Measurements from ENCODE around the gene CLP1.
"Not testable (repeated sequence)": the region's sequence is repeated elsewhere in the genome, so short reads cannot be mapped to it uniquely, and the experiment has no call there.

CLP1 gene

GRCh38 chr11:57641011-57641807 is 16.4 kb upstream of the CLP1 start:
- no peak for DNase-seq (ENCODE audit: low read depth in 3 of 3)

- DNase-seq (ENCODE audit: low read depth in 3 of 3), result no peak
Observed at GRCh38 chr11:57643802-57644201, 13.8 kb upstream of the CLP1 start.

DNA sequence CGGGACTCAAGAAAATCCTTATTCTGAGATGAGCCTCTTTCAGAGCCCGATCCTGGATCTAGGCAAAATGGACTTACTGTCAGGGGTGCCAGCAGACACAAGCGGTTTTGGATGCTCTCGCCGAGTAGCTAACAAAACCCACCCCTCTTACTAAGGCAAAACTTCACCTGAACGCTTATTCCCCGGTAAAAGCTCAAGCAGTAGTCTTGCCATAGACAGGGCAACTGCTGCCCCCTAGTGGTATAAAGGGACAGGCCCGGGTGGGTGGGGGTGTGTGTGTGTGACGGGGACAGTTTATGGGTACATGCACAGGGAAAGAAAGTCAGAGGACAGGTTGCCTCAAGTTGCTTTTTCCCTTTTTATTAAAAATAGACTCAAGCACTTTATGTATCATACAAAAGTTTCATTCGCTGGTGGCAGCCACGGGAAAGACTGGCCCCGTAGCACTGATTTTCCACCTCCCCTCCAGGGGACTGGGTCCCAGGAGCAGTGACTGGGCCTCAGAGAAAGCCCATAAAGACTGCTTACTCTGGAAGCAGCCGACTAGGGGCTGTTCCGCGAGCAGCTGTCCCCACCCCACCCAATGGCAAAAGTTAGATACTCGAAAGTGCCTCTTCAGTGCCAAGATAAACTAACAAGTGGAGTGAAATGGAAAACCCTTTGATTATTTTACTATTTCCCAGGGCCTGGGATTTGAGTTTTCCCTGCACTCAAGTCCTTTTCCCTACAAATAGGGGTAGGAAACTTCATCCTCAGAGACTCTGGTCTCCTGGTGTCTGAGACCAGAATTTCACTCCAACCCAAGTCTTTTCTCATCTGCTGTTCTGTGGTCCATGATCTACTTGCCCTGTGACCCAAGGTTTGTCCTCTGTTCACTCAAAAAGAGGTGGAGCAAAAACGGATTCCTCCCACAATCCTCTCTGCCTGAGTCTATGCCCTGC is 12.5 kb upstream of the CLP1 start:
- peak; percentile 64 to 85 (median 77) for DNase-seq (ENCODE audit: low read depth in 3 of 3)

- no peak for DNase-seq (ENCODE audit: low read depth in 3 of 3)
Observed at GRCh38 chr11:57645689-57646085, 11.9 kb upstream of the CLP1 start.

GRCh38 chr11:57646194-57646798 is 11.3 kb upstream of the CLP1 start:
- no peak for DNase-seq (ENCODE audit: low read depth in 3 of 3)

GRCh38 chr11:57646799-57647303 is 10.7 kb upstream of the CLP1 start:
- no peak for DNase-seq (ENCODE audit: low read depth in 3 of 3)

DNA sequence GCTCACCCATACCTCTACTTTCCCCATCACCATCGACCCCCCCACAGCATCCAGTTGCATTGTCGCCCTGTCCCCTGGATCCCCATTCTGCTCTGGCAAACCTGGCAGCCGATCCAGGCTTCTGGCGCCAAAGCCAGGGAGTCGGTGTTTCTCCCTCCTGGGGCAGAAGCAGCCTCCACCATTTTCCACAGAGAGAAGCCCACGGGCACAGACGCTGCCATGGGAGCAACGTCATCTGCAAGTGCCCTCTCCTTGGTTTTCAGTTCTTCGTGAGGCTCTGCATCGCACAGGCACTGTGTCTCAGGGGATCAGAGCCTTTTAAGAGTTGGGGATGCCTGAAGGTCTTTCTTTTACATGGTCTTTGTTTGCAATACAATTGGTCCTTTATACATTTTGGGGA is 10.2 kb upstream of the CLP1 start:
- no peak for DNase-seq (ENCODE audit: low read depth in 3 of 3)

- no peak for DNase-seq (ENCODE audit: low read depth in 3 of 3)
Observed at GRCh38 chr11:57647960-57648800, 9.4 kb upstream of the CLP1 start.

DNA sequence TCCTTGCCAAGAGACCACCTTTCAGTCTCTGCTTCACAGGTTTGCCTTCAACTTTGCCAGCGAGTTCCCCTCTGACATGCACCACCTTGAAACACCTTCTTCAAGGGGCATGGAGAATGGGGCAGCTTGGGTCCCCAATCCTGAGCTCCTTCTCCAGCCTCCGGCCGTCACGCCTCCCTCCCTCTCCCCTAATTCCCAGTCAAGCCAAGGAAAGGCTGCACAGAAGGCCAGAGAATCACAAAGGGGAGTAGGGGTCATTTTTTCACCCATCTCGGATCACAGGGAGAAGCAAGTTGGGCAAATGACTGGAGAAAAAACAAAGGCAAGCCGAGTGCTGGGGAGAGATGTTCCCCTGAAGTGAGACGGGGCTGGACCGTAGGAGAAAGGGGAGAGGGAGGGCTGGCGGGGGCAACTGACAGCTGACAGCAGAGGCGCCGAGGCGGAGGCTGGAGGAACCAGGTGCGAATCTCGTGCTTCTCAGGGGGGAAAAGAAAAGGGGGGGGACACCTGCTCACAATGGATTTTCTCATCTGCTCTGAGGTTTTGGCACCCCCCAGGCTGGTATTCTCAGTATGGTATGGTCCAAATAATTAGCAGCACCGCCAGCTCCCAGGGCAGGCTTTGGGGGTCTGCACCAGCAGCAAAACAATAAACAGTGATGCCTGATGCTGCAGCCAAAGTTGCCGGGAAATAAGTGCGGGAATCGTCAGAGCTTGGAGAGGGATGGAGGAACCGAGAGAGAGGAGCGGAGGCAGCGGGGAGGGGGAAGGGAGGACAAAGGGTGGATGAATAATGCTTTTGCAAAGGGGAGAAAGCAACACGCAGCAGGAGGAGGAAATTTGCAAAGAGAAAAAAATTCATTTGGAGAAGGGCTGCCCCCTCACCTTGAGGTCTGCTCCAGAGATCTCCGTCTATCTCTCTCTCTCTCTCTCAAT is 8.5 kb upstream of the CLP1 start:
- no peak for DNase-seq (ENCODE audit: low read depth in 3 of 3)

DNA sequence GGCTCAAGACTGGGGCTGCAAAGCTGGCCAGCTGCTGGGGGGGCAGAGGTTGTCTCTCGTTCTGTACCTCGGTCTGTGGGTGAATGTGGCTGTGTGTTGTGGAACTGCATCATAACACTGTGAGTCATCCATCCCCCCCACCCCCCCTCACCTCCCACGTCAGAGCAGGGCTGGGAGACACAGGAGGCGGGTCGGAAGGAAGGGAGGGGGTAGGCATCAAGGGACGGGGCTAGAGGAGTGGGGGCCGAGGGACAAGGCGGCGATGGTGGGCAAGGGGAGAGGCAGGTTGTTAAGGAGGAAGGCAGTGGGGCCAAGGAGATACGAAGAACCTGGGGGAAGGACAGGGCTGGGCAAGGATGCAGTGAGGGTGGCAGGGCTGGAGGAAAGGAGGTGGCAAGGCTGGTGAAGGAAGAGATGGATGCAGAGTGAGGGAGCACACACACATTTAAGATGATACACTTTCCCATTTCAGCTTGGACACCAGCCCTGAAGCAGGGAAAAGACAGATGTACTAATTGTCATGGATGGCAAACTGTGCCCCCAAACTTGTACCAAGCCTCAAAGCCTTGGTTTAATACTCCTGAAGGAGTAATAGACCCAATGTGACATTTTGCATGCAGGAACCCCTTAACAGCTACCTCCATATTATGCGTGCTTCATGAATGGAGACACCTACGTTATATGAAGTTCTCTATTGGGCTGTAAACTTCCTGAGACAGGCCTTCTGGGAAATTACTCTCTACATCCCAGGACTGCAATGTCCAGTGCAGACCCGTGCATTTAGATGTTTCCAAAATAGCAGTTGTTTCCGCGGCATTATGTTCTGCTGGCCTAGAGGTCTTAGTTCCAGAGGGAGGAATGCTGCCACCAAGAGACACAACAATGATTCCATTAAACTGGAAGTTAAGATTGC is 7.5 kb upstream of the CLP1 start, which contains the start of gene YPEL4:
TSS of gene YPEL4 (minus strand) at position 87 of the 913 bp plus-strand sequence. CDS start 2,805 bp downstream, outside the sequence.
- DNase-seq (ENCODE audit: low read depth in 3 of 3), result peak in 2 of 3 experiments; percentile 54 to 60

GRCh38 chr11:57650739-57651090 is 6.8 kb upstream of the CLP1 start:
- DNase-seq (ENCODE audit: low read depth in 3 of 3), result no peak

- no peak for DNase-seq (ENCODE audit: low read depth in 3 of 3)
Observed at GRCh38 chr11:57651408-57651807, 6.2 kb upstream of the CLP1 start.

DNA sequence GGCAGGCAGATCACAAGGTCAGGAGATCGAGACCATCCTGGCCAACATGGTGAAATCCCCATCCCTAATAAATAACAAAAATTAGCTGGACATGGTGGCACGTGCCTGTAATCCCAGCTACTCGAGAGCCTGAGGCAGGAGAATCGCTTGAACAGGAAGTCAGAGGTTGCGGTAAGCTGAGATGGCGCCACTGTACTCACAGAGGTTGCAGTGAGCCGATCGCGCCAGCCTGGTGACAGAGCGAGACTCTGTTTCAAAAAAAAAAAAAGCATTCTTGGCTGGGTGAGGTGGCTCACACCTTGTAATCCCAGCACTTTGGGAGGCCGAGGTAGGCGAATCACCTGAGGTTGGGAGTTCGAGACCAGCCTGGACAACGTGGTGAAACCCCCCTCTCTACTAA is 5.3 kb upstream of the CLP1 start:
- not testable (repeated sequence) for DNase-seq (ENCODE audit: low read depth in 3 of 3)

GRCh38 chr11:57652662-57653061 is 4.9 kb upstream of the CLP1 start:
- no peak for DNase-seq (ENCODE audit: low read depth in 3 of 3)

- DNase-seq (ENCODE audit: low read depth in 3 of 3), result no peak
Observed at GRCh38 chr11:57653163-57653562, 4.4 kb upstream of the CLP1 start.

DNA sequence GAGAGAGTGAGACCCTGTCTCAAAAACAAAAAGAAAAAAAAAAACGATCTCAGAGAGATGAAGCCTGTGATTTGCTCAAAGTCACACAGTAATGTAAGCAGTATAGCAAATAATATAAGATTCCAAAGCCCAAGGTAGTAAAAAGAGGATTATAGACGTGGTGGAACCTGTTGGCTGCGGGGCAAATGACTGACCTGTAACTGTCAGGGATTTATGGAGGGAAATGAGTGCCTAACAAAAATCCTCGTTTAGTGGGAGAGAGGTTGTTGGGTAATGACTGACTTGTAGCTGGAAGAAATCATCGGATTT is 723 bp upstream of the CLP1 start:
- DNase-seq (ENCODE audit: low read depth in 3 of 3), result no peak

DNA sequence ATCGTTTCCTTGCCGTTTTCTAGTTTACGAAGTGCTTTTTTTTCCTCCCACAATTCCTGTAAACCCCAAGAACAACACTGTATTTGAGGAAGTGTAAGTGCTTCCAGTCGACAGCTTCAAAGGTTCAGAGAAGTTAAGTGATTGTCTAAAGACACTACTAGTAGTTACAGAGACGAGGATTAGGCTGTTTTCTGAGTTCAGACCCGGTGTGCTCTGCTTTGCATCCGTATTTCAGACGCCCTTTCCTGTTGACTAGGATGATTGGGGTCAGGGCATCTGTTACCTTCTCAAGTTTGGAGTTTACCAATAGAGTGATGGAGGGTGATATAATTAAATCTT is 430 bp downstream of the CLP1 start:
- no peak for DNase-seq (ENCODE audit: low read depth in 3 of 3)

GRCh38 chr11:57659669-57660068 is 2.1 kb downstream of the CLP1 start:
- DNase-seq (ENCODE audit: low read depth in 3 of 3), result no peak

- no peak for DNase-seq (ENCODE audit: low read depth in 3 of 3)
Observed at GRCh38 chr11:57662893-57663292, 5.3 kb downstream of the CLP1 start.
